Measurements from ENCODE around the gene ZNF865.

- TF ChIP-seq CTCF (conservative IDR thresholded peaks at IDR 0.05 in 1 of 2, IDR thresholded peaks at IDR 0.05 in 1 of 2; ENCODE audit: low read depth in 1 of 2, low read length in 2 of 2) (no peak), EZH2 (IDR thresholded peaks at IDR 0.05; ENCODE audit: low read length, missing control alignments) (no peak)
Measured at GRCh38 chr19:55655648-55656040, 50.2 kb downstream of the ZNF865 start.

Measured in fibroblast of lung (primary cell).